Measurements from ENCODE around the gene RRP8. TPM values are rescaled to one million over a fixed set of nuclear protein-coding genes. Genes with fewer than 3 reads are reported as not detected.
A peak's percentile ranks its signal among the peaks of the same experiment; 100 is the strongest.

RRP8 gene
- total and polyA plus RNA-seq, 2 of the 8 experiments (the other 6 are each of a cell fraction or from before 2014, with no cell fraction given) = 4.2 to 14.9 TPM

DNA sequence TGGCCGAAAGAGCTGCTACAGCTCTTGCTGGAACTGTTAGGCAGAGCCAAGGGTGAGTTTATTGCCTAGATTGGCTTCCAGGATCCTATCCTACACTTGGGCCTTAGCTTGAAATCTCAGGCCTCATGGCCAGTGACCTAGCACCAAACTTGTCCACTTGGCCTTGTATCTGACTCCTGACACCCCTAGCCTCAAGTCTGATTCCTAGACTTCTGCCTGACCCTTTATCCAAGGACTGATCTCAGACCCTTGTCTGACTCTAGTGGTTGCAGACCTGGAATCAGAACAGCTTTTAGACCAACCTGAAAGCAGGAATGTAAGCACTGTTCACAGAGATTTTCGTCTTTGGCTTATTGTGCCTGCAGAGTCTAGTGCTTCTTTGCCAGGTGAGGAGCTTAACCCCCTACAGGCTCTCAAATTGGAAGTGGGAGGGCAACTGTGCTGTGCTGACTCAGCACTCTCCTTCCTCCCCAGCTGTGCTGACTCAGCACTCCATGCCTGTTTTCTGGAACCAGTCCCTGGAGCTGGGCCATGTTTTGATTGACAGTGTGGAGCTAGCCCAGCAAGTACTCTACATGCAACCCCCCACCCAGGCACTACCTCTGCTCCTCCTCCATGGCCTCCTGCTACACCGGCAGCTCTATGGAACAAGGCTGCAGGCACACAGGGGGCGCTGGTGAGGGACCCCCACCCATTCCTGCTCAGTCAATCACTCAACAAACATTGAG, 35.1 kb downstream of the RRP8 start:
- peak overlapping the region; percentile 12; the same call in 1 of the 2 replicates for H2BK12ac ChIP-seq (ENCODE audit: low read depth, low read length)
- no peaks in the 10 kb centered on the region for H3K79me1 ChIP-seq (ENCODE audit: low read depth, low read length)
- TF ChIP-seq ASH2L (IDR thresholded peaks at IDR 0.05; ENCODE audit: low read length) (no peak), SIN3A (conservative IDR thresholded peaks at IDR 0.05 in 1 of 2, IDR thresholded peaks at IDR 0.05 in 1 of 2; ENCODE audit: low read depth in 1 of 2, low read length in 2 of 2) (peak; percentile 88 to 93; a peak in 2 of 4 replicates), RAD21 (IDR thresholded peaks at IDR 0.05 in 1 of 2, conservative IDR thresholded peaks at IDR 0.05 in 1 of 2; ENCODE audit: low read depth in 2 of 2, low read length in 2 of 2) (peak; percentile 6 to 23; a peak in 2 of 4 replicates), SP1 (IDR thresholded peaks at IDR 0.05; ENCODE audit: low read depth, low read length) (no peak), BACH1 (IDR thresholded peaks at IDR 0.05; ENCODE audit: low read length) (peak; percentile 100), MAFK (IDR thresholded peaks at IDR 0.05; ENCODE audit: low read depth, low read length) (peak; percentile 100)
- TF ChIP-seq, protein P1, sequence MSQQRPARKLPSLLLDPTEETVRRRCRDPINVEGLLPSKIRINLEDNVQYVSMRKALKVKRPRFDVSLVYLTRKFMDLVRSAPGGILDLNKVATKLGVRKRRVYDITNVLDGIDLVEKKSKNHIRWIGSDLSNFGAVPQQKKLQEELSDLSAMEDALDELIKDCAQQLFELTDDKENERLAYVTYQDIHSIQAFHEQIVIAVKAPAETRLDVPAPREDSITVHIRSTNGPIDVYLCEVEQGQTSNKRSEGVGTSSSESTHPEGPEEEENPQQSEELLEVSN (IDR thresholded peaks at IDR 0.05) = no peak
- TF ChIP-seq, protein P2, sequence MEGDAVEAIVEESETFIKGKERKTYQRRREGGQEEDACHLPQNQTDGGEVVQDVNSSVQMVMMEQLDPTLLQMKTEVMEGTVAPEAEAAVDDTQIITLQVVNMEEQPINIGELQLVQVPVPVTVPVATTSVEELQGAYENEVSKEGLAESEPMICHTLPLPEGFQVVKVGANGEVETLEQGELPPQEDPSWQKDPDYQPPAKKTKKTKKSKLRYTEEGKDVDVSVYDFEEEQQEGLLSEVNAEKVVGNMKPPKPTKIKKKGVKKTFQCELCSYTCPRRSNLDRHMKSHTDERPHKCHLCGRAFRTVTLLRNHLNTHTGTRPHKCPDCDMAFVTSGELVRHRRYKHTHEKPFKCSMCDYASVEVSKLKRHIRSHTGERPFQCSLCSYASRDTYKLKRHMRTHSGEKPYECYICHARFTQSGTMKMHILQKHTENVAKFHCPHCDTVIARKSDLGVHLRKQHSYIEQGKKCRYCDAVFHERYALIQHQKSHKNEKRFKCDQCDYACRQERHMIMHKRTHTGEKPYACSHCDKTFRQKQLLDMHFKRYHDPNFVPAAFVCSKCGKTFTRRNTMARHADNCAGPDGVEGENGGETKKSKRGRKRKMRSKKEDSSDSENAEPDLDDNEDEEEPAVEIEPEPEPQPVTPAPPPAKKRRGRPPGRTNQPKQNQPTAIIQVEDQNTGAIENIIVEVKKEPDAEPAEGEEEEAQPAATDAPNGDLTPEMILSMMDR (IDR thresholded peaks at IDR 0.05; ENCODE audit: control extremely low read depth in 1 of 3, insufficient read depth in 1 of 3, low read depth in 1 of 3, low read length in 3 of 3) = peak; percentile 35 to 68 (median 60)
- H3K27me3 ChIP-seq (replicated peaks in 1 of 4; ENCODE audit: control insufficient read depth in 3 of 4, extremely low read depth in 1 of 4, insufficient read depth in 3 of 4, low read length in 3 of 4) = no peaks in the 10 kb centered on the region
- H2BK5ac ChIP-seq (ENCODE audit: low read depth, low read length) = no peak overlapping the region
- DNase-seq (ENCODE audit: low read depth in 1 of 2, low spot score in 2 of 2) = peak in 1 of 2 experiments; percentile 65
- no peaks in the 10 kb centered on the region for H3K79me2 ChIP-seq (ENCODE audit: control insufficient read depth in 1 of 2, insufficient read depth in 2 of 2, low read length in 2 of 2)
- no peak overlapping the region for H4K91ac ChIP-seq (replicated peaks; ENCODE audit: insufficient read length, low read length)
- H3K4me2 ChIP-seq (ENCODE audit: insufficient read depth in 1 of 2, low read depth in 2 of 2, low read length in 2 of 2) = no peak overlapping the region
- no peak overlapping the region for H3K4me3 ChIP-seq (ENCODE audit: extremely low read depth in 1 of 4, insufficient read depth in 2 of 4, low read depth in 3 of 4, low read length in 4 of 4)
- no peak overlapping the region for H2BK120ac ChIP-seq (replicated peaks; ENCODE audit: low read depth, low read length)
- no peaks in the 10 kb centered on the region for H3K36me3 ChIP-seq (ENCODE audit: control insufficient read depth in 2 of 4, insufficient read depth in 4 of 4, low read length in 3 of 4)
- H4K5ac ChIP-seq (ENCODE audit: insufficient read length, low read depth, low read length) = no peak overlapping the region
- POLR2A ChIA-PET (ENCODE audit: partially characterized antibody) = interaction anchor here (0.6 to 1.6 kb wide), 3 partner anchors 16 to 91 kb away, joined by 3 to 4 read pairs (median 3); no protein-coding TSS in a partner anchor
- H3K23me2 ChIP-seq (ENCODE audit: low read depth, low read length) = no peaks in the 10 kb centered on the region; the same call in 1 of the 2 replicates
- H3K23ac ChIP-seq (ENCODE audit: insufficient read length) = no peak overlapping the region
- peak; percentile 82 for FAIRE-seq
- H3K27ac ChIP-seq (ENCODE audit: low read depth, low read length) = no peak overlapping the region
- H3K56ac ChIP-seq (replicated peaks; ENCODE audit: insufficient read length, low read depth, low read length) = no peak overlapping the region
- no peak overlapping the region for H2AFZ ChIP-seq (ENCODE audit: low read length)
- CTCF ChIA-PET (ENCODE audit: partially characterized antibody) = interaction anchor here (0.6 to 6.6 kb wide), 27 partner anchors 8 to 206 kb away, joined by 3 to 63 read pairs (median 5); partner anchors contain the start of genes DNHD1 and HPX
- no peak overlapping the region for H4K8ac ChIP-seq (ENCODE audit: extremely low read depth, insufficient read depth, low read length)
- no peak overlapping the region for H2BK15ac ChIP-seq (ENCODE audit: low read length)
- H3K4ac ChIP-seq (replicated peaks; ENCODE audit: insufficient read length, low read depth, low read length) = no peak overlapping the region
- no peak overlapping the region for H3K9ac ChIP-seq (replicated peaks in 1 of 4; ENCODE audit: extremely low read depth in 1 of 4, low read depth in 3 of 4, low read length in 3 of 4)
- WGBS, 2 experiments (ENCODE audit: extremely low coverage in 1 of 2, insufficient coverage in 1 of 2, insufficient read length in 1 of 2, insufficient replicate concordance in 2 of 2, low coverage in 1 of 2, low lambda C conversion rate in 2 of 2, missing lambda C conversion rate in 1 of 2) = 83% methylated on average over 4 of the region's 4 CpGs; no CpG with 5 or more reads in 1 of the 2 experiments
- H3K14ac ChIP-seq (ENCODE audit: insufficient read length) = no peak overlapping the region
- peaks cover 0 to 9% (median 4%) of the 10 kb centered on the region in 4 experiments; a peak in 5 of 7 replicates for H3K4me1 ChIP-seq (replicated peaks in 1 of 4; ENCODE audit: control insufficient read depth in 3 of 4, insufficient read depth in 4 of 4, low read length in 3 of 4)
- H3K18ac ChIP-seq (ENCODE audit: extremely low read depth, low read length) = peak overlapping the region; percentile 22; the same call in 1 of the 2 replicates
- H2AK5ac ChIP-seq (ENCODE audit: low read depth, low read length) = no peak overlapping the region
- no peaks in the 10 kb centered on the region for H4K20me1 ChIP-seq (replicated peaks in 1 of 2; ENCODE audit: control insufficient read depth in 1 of 2, insufficient read depth in 2 of 2, low read length in 2 of 2)
- H3K9me3 ChIP-seq (ENCODE audit: insufficient read depth in 2 of 2, low read depth in 1 of 2, low read length in 1 of 2) = no peaks in the 10 kb centered on the region
- no peak overlapping the region for H2BK20ac ChIP-seq (ENCODE audit: low read length)
